Esophagus muscularis mucosa (tissue), 3 donors: ENCODE measurements around the gene FGF12.

ENCODE experiments used
- CTCF ChIP-seq, 3 experiments: fragments of 200-600 bp in 2 of 3; fragments of 450-650 bp in 1 of 3; sonication (generic) in 2 of 3; IDR thresholded peaks; one replicate each; pipeline ENCODE4 v1.5.1; 2017 to 2019; ENCODE audit warnings: antibody characterized with exemption in 3 of 3, mild to moderate bottlenecking in 2 of 3, moderate library complexity in 1 of 3
- POLR2A ChIP-seq: fragments of 450-650 bp; IDR thresholded peaks from one replicate; pipeline ENCODE4 v1.6.1; 2017; ENCODE audit warnings: antibody characterized with exemption, moderate library complexity, mild to moderate bottlenecking, low read depth

- TF ChIP-seq CTCF (IDR thresholded peaks at IDR 0.05) (no peak), POLR2A (no peak)
Measured at GRCh38 chr3:192611411-192611810, 115.9 kb downstream of the FGF12 start.
